GM23338 (cell line): ENCODE measurements around the gene TMEM143. TPM values are rescaled to one million over a fixed set of nuclear protein-coding genes. Genes with fewer than 3 reads are reported as not detected.

Experiments
- ATAC-seq: fragments of 200-7000 bp; cut with Tn5 transposase; 3 replicates; pipeline ENCODE4 v1.9.1; 2020
- DNase-seq: peaks from one replicate; pipeline ENCODE4 v3.0.0-alpha.2; 2015; ENCODE audit warnings: low spot score
- H2AFZ ChIP-seq: fragments of 200-600 bp; sonication (generic); 2 replicates; pipeline ENCODE4 v1.8.0; 2016; ENCODE audit warnings: antibody characterized with exemption, mild to moderate bottlenecking, moderate library complexity
- H3F3A ChIP-seq: fragments of 200-600 bp; sonication (generic); replicated peaks from 2 replicates; pipeline ENCODE4 v1.8.0; 2017; ENCODE audit warnings: antibody characterized with exemption, mixed run types, low read depth
- H3K27ac ChIP-seq: fragments of 200-600 bp; sonication (generic); 2 replicates; pipeline ENCODE4 v1.6.1; 2016; ENCODE audit warnings: low read depth
- H3K27me3 ChIP-seq: fragments of 200-600 bp; sonication (generic); 2 replicates; pipeline ENCODE4 v1.8.0; 2016; ENCODE audit warnings: mild to moderate bottlenecking, mixed run types, moderate library complexity; ENCODE audit not compliant: insufficient read depth
- H3K36me3 ChIP-seq: fragments of 200-600 bp; sonication (generic); 2 replicates; pipeline ENCODE4 v1.8.0; 2016; ENCODE audit warnings: mild to moderate bottlenecking; ENCODE audit not compliant: insufficient read depth
- H3K4me1 ChIP-seq: fragments of 200-600 bp; sonication (generic); 2 replicates; pipeline ENCODE4 v1.8.0; 2016; ENCODE audit warnings: mild to moderate bottlenecking, moderate library complexity; ENCODE audit not compliant: insufficient read depth
- H3K4me2 ChIP-seq: fragments of 200-600 bp; sonication (generic); 2 replicates; pipeline ENCODE4 v1.7.1; 2017; ENCODE audit warnings: mixed run types
- H3K4me3 ChIP-seq: fragments of 200-600 bp; sonication (generic); 2 replicates; pipeline ENCODE4 v1.6.1; 2016; ENCODE audit warnings: mixed run types
- H3K79me2 ChIP-seq: fragments of 200-600 bp; sonication (generic); replicated peaks from 2 replicates; pipeline ENCODE4 v1.8.0; 2017; ENCODE audit warnings: mild to moderate bottlenecking; ENCODE audit not compliant: insufficient read depth
- H3K9me2 ChIP-seq: fragments of 200-600 bp; sonication (generic); 2 replicates; pipeline ENCODE4 v1.8.0; 2017; ENCODE audit not compliant: insufficient read depth
- H4K20me1 ChIP-seq: fragments of 200-600 bp; sonication (generic); replicated peaks from 2 replicates; pipeline ENCODE4 v1.8.0; 2017; ENCODE audit warnings: mild to moderate bottlenecking; ENCODE audit not compliant: insufficient read depth
- H3K27ac Mint-ChIP-seq: 2 replicates; pipeline ENCODE4 v1.8.0; 2020; ENCODE audit warnings: inconsistent platforms, mild to moderate bottlenecking, moderate library complexity, mixed read lengths
- H3K27me3 Mint-ChIP-seq: 3 replicates; pipeline ENCODE4 v1.8.0; 2022; ENCODE audit warnings: low read depth, mild to moderate bottlenecking, moderate library complexity, mixed read lengths, inconsistent platforms; ENCODE audit not compliant: insufficient read depth, poor library complexity
- H3K36me3 Mint-ChIP-seq: 3 replicates; pipeline ENCODE4 v1.8.0; 2021; ENCODE audit warnings: low read depth, mild to moderate bottlenecking, inconsistent platforms, moderate library complexity, mixed read lengths
- H3K4me1 Mint-ChIP-seq: 3 replicates; pipeline ENCODE4 v1.8.0; 2020; ENCODE audit warnings: mild to moderate bottlenecking, inconsistent platforms, mixed read lengths
- H3K4me3 Mint-ChIP-seq: 3 replicates; pipeline ENCODE4 v1.8.0; 2021; ENCODE audit warnings: moderate library complexity, mild to moderate bottlenecking, inconsistent platforms, mixed read lengths
- H3K9me3 Mint-ChIP-seq: 3 replicates; pipeline ENCODE4 v1.8.0; 2020; ENCODE audit warnings: moderate library complexity, mild to moderate bottlenecking, inconsistent platforms, mixed read lengths
- EZH2 ChIP-seq: fragments of 200-600 bp; sonication (generic); IDR thresholded peaks from one replicate; pipeline ENCODE4 v1.8.0; 2017; ENCODE audit warnings: antibody characterized with exemption, mild to moderate bottlenecking, low read depth; ENCODE audit not compliant: unreplicated experiment
- EZH2phosphoT487 ChIP-seq: fragments of 200-600 bp; sonication (generic); IDR thresholded peaks from one replicate; pipeline ENCODE4 v1.8.1; 2018; ENCODE audit warnings: antibody characterized with exemption; ENCODE audit not compliant: unreplicated experiment
- POLR2AphosphoS5 ChIP-seq: IDR thresholded peaks from 2 replicates; pipeline ENCODE4 v1.6.1; 2016; ENCODE audit warnings: antibody characterized with exemption, low read depth
- STAT1 ChIP-seq: IDR thresholded peaks from one replicate; pipeline ENCODE4 v1.6.1; 2016; ENCODE audit warnings: antibody characterized with exemption; ENCODE audit not compliant: unreplicated experiment
- ZNF331 ChIP-seq: fragments of 250-450 bp; sonication (Bioruptor Pico); IDR thresholded peaks from 2 replicates; pipeline ENCODE4 v1.5.0; 2020; ENCODE audit warnings: low read depth, mild to moderate bottlenecking, moderate library complexity
- ZNF462 ChIP-seq: fragments of 250-450 bp; sonication (Bioruptor Pico); IDR thresholded peaks from 2 replicates; pipeline ENCODE4 v1.5.0; 2020; ENCODE audit warnings: mild to moderate bottlenecking, moderate library complexity
- polyA plus RNA-seq: library from polyadenylated mRNA; unstranded; fragments of >200 nt; fragmentation: Nextera tagmentation; extraction: Ambion mirVana; gene quantifications from 2 replicates; pipeline ENCODE4 v1.2.1, GENCODE V29; 2016
- total RNA-seq: library from RNA; depleted of rRNA; stranded (reverse); fragments of >200 nt; shearing (Covaris generic); gene quantifications from 2 replicates; pipeline ENCODE4 v1.2.3, GENCODE V29; 2014
- TF ChIP-seq, protein P1 (sequence below), 2 experiments: fragments of 200-600 bp in 1 of 2; sonication (generic) in 1 of 2; conservative IDR thresholded peaks; 2 replicates each; pipeline versions ENCODE4 v1.5.1 to v1.6.1; 2016 to 2017; ENCODE audit warnings: antibody characterized with exemption in 2 of 2, low read depth in 2 of 2, mild to moderate bottlenecking in 2 of 2, moderate library complexity in 1 of 2
- TF ChIP-seq, protein P2 (sequence below): IDR thresholded peaks from 2 replicates; pipeline ENCODE4 v1.6.1; 2016; ENCODE audit warnings: antibody characterized with exemption

Gene TMEM143
- total and polyA plus RNA-seq, 2 experiments from 2014 or later = 12.8 to 15.0 TPM

- H3K36me3 Mint-ChIP-seq = no peaks in the 10 kb centered on the region; the same call in 2 of the 3 replicates
- H3F3A ChIP-seq = 0 out of 2 replicates have a peak, but pooled peaks cover 11% of the 10 kb centered on the region
- no peaks in the 10 kb centered on the region for H4K20me1 ChIP-seq
- peaks cover 16% of the 10 kb centered on the region for H3K27me3 Mint-ChIP-seq
- peak overlapping the region; percentile 92 for H3K4me3 Mint-ChIP-seq
- peak overlapping the region; percentile 97 for H2AFZ ChIP-seq
- H3K27me3 ChIP-seq = peaks cover 11% of the 10 kb centered on the region
- no peaks in the 10 kb centered on the region for H3K9me3 Mint-ChIP-seq
- H3K4me1 ChIP-seq = peaks cover 14% of the 10 kb centered on the region
- peaks cover 24% of the 10 kb centered on the region for H3K4me1 Mint-ChIP-seq
- H3K4me3 ChIP-seq = peak overlapping the region; percentile 65
- no peaks in the 10 kb centered on the region for H3K36me3 ChIP-seq
- no peaks in the 10 kb centered on the region for H3K79me2 ChIP-seq
- TF ChIP-seq EZH2phosphoT487 = no peak
- TF ChIP-seq, protein P1, sequence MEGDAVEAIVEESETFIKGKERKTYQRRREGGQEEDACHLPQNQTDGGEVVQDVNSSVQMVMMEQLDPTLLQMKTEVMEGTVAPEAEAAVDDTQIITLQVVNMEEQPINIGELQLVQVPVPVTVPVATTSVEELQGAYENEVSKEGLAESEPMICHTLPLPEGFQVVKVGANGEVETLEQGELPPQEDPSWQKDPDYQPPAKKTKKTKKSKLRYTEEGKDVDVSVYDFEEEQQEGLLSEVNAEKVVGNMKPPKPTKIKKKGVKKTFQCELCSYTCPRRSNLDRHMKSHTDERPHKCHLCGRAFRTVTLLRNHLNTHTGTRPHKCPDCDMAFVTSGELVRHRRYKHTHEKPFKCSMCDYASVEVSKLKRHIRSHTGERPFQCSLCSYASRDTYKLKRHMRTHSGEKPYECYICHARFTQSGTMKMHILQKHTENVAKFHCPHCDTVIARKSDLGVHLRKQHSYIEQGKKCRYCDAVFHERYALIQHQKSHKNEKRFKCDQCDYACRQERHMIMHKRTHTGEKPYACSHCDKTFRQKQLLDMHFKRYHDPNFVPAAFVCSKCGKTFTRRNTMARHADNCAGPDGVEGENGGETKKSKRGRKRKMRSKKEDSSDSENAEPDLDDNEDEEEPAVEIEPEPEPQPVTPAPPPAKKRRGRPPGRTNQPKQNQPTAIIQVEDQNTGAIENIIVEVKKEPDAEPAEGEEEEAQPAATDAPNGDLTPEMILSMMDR (conservative IDR thresholded peaks at IDR 0.05; ENCODE audit: low read depth in 2 of 2) = peak; percentile 94 to 95
- peak overlapping the region; percentile 89 for H3K27ac ChIP-seq
- peak overlapping the region; percentile 95 for H3K4me2 ChIP-seq
- DNase-seq (peak; percentile 95), ATAC-seq (peak; percentile 65)
- no peaks in the 10 kb centered on the region for H3K9me2 ChIP-seq
- H3K27ac Mint-ChIP-seq = peak overlapping the region; percentile 98; the same call in 1 of the 2 replicates
These were observed 43.8 kb downstream of the TMEM143 start for GRCh38 chr19:48319647-48320541.

GRCh38 chr19:48318286-48318987 lies 45.3 kb downstream of the TMEM143 start:
- ATAC-seq = no peak
- no peaks in the 10 kb centered on the region for H3K9me2 ChIP-seq
- peak overlapping the region; percentile 43; the same call in 1 of the 2 replicates for H2AFZ ChIP-seq
- no peak overlapping the region for H3K4me2 ChIP-seq
- H3K27me3 Mint-ChIP-seq = peaks cover 10% of the 10 kb centered on the region
- H3K4me3 Mint-ChIP-seq = no peak overlapping the region
- H3K36me3 ChIP-seq = no peaks in the 10 kb centered on the region
- no peak overlapping the region for H3K27ac Mint-ChIP-seq
- peaks cover 12% of the 10 kb centered on the region for H3K4me1 ChIP-seq
- no peak overlapping the region for H3K4me3 ChIP-seq
- no peaks in the 10 kb centered on the region; the same call in 2 of the 3 replicates for H3K36me3 Mint-ChIP-seq
- no peaks in the 10 kb centered on the region for H4K20me1 ChIP-seq
- H3K79me2 ChIP-seq = no peaks in the 10 kb centered on the region
- 0 out of 2 replicates have a peak, but pooled peaks cover 11% of the 10 kb centered on the region for H3F3A ChIP-seq
- H3K4me1 Mint-ChIP-seq = peaks cover 19% of the 10 kb centered on the region
- H3K27ac ChIP-seq = no peak overlapping the region
- no peaks in the 10 kb centered on the region for H3K9me3 Mint-ChIP-seq
- H3K27me3 ChIP-seq = peaks cover 8% of the 10 kb centered on the region; the same call in 1 of the 2 replicates
- no peak for DNase-seq
- no peak for TF ChIP-seq STAT1
- no peak for TF ChIP-seq POLR2AphosphoS5
- no peak for TF ChIP-seq EZH2
- TF ChIP-seq ZNF331 (CRISPR knock-in tag) = no peak
- no peak for TF ChIP-seq ZNF462 (CRISPR knock-in tag)
- TF ChIP-seq, protein P2, sequence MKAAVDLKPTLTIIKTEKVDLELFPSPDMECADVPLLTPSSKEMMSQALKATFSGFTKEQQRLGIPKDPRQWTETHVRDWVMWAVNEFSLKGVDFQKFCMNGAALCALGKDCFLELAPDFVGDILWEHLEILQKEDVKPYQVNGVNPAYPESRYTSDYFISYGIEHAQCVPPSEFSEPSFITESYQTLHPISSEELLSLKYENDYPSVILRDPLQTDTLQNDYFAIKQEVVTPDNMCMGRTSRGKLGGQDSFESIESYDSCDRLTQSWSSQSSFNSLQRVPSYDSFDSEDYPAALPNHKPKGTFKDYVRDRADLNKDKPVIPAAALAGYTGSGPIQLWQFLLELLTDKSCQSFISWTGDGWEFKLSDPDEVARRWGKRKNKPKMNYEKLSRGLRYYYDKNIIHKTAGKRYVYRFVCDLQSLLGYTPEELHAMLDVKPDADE = no peak
- no peak for TF ChIP-seq EZH2phosphoT487
